ENCODE results near the gene BNIP2. TPM values are rescaled to one million over a fixed set of nuclear protein-coding genes. Genes with fewer than 3 reads are reported as not detected.
"Not testable (repeated sequence)": the region's sequence is repeated elsewhere in the genome, so short reads cannot be mapped to it uniquely, and the experiment has no call there.

Gene BNIP2
- total RNA-seq, 1 experiment from 2014 or later = 96.3 TPM

DNA sequence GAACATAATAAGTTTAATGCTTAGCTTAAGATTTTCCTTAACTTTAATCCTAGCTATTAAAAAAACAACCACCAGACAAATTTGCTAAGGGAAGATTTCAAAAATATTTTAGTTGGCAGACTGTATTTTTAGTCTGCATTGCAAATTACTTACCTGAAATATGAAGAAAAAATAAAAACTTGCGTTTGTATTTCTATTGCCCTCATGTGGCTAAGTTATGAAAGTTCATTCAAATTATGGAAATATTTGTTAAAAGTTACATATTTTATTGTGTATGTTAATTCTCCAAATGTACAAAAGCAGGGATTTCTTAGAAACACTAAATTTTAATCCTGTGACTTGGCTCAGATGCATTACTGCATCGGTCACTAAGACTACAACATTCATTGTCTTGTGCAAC lies 46.8 kb downstream of the BNIP2 start:
- Mint-ChIP-seq H3K36me3 (ENCODE audit: insufficient read depth, unreplicated experiment) (peaks cover 34% of the 10 kb centered on the region), H3K4me1 (ENCODE audit: low read depth, unreplicated experiment) (no peaks in the 10 kb centered on the region), H3K27me3 (ENCODE audit: unreplicated experiment) (no peaks in the 10 kb centered on the region), H3K4me3 (ENCODE audit: low read depth, unreplicated experiment) (no peak overlapping the region), H3K27ac (ENCODE audit: unreplicated experiment) (no peak overlapping the region), H3K9me3 (ENCODE audit: low read depth, unreplicated experiment) (no peaks in the 10 kb centered on the region)
- no TSS peak for BruUV-seq (replicated peaks)
- TF ChIP-seq CTCF (IDR thresholded peaks at IDR 0.05; ENCODE audit: unreplicated experiment) = no peak
- CTCF ChIA-PET = interaction anchor here (0.6 to 1.5 kb wide), 3 partner anchors 9 to 109 kb away, joined by 3 to 4 read pairs (median 3); no protein-coding TSS in a partner anchor
- DNase-seq = no peak
- intact Hi-C loops (cut with micrococcal nuclease; ENCODE audit: unreplicated experiment) = no loop called here

GRCh38 chr15:59637507-59637906 lies 51.6 kb downstream of the BNIP2 start:
- BruUV-seq (replicated peaks); H3K9me3 Mint-ChIP-seq (ENCODE audit: low read depth, unreplicated experiment); H3K27me3 Mint-ChIP-seq (ENCODE audit: unreplicated experiment); H3K4me3 Mint-ChIP-seq (ENCODE audit: low read depth, unreplicated experiment); H3K27ac Mint-ChIP-seq (ENCODE audit: unreplicated experiment); DNase-seq; H3K4me1 Mint-ChIP-seq (ENCODE audit: low read depth, unreplicated experiment): not testable (repeated sequence)
- H3K36me3 Mint-ChIP-seq (ENCODE audit: insufficient read depth, unreplicated experiment) = peaks cover 15% of the 10 kb centered on the region
- CTCF ChIA-PET = interaction anchor here (0.6 to 1.7 kb wide), 3 partner anchors 104 to 887 kb away, joined by 3 to 8 read pairs (median 8); no protein-coding TSS in a partner anchor
- intact Hi-C loops (cut with micrococcal nuclease; ENCODE audit: unreplicated experiment) = loop anchor here (5.0 kb wide), 1 partner anchor 105 kb away; no protein-coding TSS in a partner anchor

DNA sequence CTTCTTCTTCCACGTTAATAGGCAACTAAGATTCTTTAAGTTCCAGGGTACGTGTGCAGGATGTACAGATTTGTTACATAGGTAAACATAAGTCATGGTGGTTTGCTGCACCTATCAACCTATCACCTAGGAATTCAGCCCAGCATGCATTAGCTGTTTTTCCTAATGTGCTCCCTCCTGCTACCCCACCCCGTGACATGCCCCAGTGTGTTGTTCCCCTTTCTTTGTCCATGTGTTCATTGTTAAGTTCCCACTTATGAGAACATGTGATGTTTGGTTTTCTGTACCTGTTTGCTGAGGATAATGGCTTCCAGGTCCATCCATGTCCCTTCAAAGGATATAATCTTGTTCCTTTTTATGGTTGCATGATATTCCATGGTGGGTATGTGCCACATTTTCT lies 52.9 kb downstream of the BNIP2 start:
- H3K27ac Mint-ChIP-seq (ENCODE audit: unreplicated experiment) = peak overlapping the region; percentile 53
- H3K4me1 Mint-ChIP-seq (ENCODE audit: low read depth, unreplicated experiment) = no peaks in the 10 kb centered on the region
- intact Hi-C loops (cut with micrococcal nuclease; ENCODE audit: unreplicated experiment) = loop anchor here (5.0 kb wide), 1 partner anchor 104 kb away; no protein-coding TSS in a partner anchor
- no peak for DNase-seq
- peaks cover 14% of the 10 kb centered on the region for H3K36me3 Mint-ChIP-seq (ENCODE audit: insufficient read depth, unreplicated experiment)
- no peak overlapping the region for H3K4me3 Mint-ChIP-seq (ENCODE audit: low read depth, unreplicated experiment)
- no peaks in the 10 kb centered on the region for H3K9me3 Mint-ChIP-seq (ENCODE audit: low read depth, unreplicated experiment)
- H3K27me3 Mint-ChIP-seq (ENCODE audit: unreplicated experiment) = no peaks in the 10 kb centered on the region
- TF ChIP-seq CTCF (IDR thresholded peaks at IDR 0.05; ENCODE audit: unreplicated experiment) = no peak
- CTCF ChIA-PET = interaction anchor here (1.2 to 1.3 kb wide), 2 partner anchors 37 to 107 kb away, joined by 3 to 4 read pairs; no protein-coding TSS in a partner anchor
- no TSS peak for BruUV-seq (replicated peaks)

GRCh38 chr15:59632714-59633113 lies 56.4 kb downstream of the BNIP2 start:
- Mint-ChIP-seq H3K27ac (ENCODE audit: unreplicated experiment) (no peak overlapping the region), H3K36me3 (ENCODE audit: insufficient read depth, unreplicated experiment) (peaks cover 4% of the 10 kb centered on the region), H3K4me3 (ENCODE audit: low read depth, unreplicated experiment) (no peak overlapping the region), H3K27me3 (ENCODE audit: unreplicated experiment) (no peaks in the 10 kb centered on the region), H3K9me3 (ENCODE audit: low read depth, unreplicated experiment) (no peaks in the 10 kb centered on the region), H3K4me1 (ENCODE audit: low read depth, unreplicated experiment) (no peaks in the 10 kb centered on the region)
- DNase-seq = peak; percentile 36
- no TSS peak for BruUV-seq (replicated peaks)
- TF ChIP-seq CTCF (IDR thresholded peaks at IDR 0.05; ENCODE audit: unreplicated experiment) = peak; percentile 33
- CTCF ChIA-PET = interaction anchor here (1.5 to 2.3 kb wide), 3 partner anchors 9 to 104 kb away, joined by 3 to 12 read pairs (median 3); no protein-coding TSS in a partner anchor
- intact Hi-C loops (cut with micrococcal nuclease; ENCODE audit: unreplicated experiment) = no loop called here

- intact Hi-C loops (cut with micrococcal nuclease; ENCODE audit: unreplicated experiment) = loop anchor here (1.0 kb wide), 1 partner anchor 90 kb away; no protein-coding TSS in a partner anchor
These were observed 66.8 kb downstream of the BNIP2 start for GRCh38 chr15:59622289-59622688.

More at GRCh38 chr15:59622289-59622688, 66.8 kb downstream of the BNIP2 start:
- Mint-ChIP-seq H3K4me3 (ENCODE audit: low read depth, unreplicated experiment) (no peak overlapping the region), H3K27me3 (ENCODE audit: unreplicated experiment) (no peaks in the 10 kb centered on the region), H3K27ac (ENCODE audit: unreplicated experiment) (no peak overlapping the region), H3K4me1 (ENCODE audit: low read depth, unreplicated experiment) (peaks cover 2% of the 10 kb centered on the region), H3K36me3 (ENCODE audit: insufficient read depth, unreplicated experiment) (peaks cover 5% of the 10 kb centered on the region), H3K9me3 (ENCODE audit: low read depth, unreplicated experiment) (no peaks in the 10 kb centered on the region)
- no TSS peak for BruUV-seq (replicated peaks)
- TF ChIP-seq CTCF (IDR thresholded peaks at IDR 0.05; ENCODE audit: unreplicated experiment) = peak; percentile 83
- DNase-seq = peak; percentile 92
- CTCF ChIA-PET = interaction anchor here (0.7 kb wide), 2 partner anchors 90 to 323 kb away, joined by 4 read pairs; no protein-coding TSS in a partner anchor
